NCI-H2227 (cell line): ENCODE measurements around the gene LRRC47.

Source experiments
- DNase-seq: peaks from one replicate; lab custom pipeline; 2025; ENCODE audit not compliant: unreplicated experiment; lab: John Stamatoyannopoulos, UW

The LRRC47 gene

DNA sequence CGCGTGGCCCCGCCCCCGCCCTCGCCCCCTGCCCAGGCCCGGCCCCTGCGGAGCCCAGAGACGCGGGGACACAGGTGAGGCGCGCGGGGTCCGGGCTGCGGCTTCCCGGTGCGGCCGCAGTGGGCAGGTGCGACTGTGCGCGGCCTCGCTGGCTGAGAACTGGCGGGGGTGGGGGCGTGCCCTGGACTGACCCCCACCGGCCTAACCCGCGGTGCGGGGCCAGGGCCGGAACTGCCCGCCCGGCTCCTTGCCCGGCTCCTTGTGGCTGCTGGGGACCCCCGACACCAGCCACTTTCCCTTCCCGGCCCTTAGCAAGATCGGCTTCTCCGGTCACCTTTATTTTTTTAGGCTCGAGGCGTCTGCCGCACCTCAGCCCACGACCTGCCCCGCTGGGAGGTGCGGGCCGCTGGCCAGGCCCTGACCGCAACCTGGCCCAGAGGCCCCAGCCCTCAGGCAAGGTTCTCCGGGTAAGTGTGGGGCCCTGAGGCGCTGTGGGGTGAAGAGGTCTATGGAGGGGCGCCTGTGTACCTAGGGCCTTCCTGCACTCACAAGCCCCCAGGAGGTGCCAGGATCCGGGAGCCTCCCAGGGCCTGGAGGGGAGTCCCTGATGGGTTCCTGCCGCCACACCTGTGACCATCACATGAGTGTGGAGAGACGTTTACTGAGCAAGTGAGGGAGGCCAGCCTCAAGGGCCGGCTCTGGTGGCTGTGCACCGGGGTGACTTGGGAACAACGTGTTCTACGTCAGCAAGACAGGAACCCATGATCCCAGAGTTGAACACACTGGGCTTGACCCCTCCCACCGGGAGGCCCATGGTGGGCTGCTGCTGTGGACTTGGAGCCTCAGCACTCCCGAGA is 23.4 kb downstream of the LRRC47 start, which contains the start of gene SMIM1:
Gene SMIM1, plus strand, starts transcription at position 35 of the 857 bp plus-strand sequence. CDS start 2,625 bp downstream, outside the sequence.
- no peak for DNase-seq

DNA sequence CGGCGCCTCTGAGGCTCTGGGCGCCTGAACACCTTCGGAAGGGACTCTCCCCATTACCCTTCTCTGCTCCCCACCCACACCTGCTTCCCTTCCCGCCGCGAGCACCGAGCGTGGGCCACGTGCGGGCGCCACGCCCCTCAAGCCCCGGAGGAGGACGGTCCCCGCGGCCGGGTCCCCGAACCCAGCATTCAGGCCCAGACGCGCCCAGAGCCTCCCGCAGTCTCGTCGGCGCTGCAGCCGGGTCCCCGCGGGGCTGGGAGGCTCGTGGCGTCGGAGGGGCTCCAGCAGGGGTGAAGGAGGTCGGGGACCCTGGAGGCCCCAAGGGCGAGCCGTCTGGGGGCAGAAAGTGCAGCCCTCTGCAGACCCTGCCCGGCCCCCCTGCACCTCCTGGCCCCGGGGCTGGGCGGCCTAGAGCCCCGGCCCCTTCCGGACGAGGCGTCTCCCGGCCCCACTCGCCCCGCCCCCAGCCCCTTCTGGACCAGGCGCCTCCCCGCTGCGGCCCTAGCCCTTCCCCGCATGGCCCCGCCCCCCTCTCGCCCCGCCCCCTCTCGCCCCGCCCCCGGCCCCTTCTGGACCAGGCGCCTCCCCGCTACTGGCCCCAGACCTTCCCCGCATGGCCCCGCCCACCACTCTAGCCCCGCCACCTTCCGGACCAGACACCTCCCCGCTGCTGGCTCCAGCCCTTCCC is 24.1 kb downstream of the LRRC47 start:
- DNase-seq: peak; percentile 63

DNA sequence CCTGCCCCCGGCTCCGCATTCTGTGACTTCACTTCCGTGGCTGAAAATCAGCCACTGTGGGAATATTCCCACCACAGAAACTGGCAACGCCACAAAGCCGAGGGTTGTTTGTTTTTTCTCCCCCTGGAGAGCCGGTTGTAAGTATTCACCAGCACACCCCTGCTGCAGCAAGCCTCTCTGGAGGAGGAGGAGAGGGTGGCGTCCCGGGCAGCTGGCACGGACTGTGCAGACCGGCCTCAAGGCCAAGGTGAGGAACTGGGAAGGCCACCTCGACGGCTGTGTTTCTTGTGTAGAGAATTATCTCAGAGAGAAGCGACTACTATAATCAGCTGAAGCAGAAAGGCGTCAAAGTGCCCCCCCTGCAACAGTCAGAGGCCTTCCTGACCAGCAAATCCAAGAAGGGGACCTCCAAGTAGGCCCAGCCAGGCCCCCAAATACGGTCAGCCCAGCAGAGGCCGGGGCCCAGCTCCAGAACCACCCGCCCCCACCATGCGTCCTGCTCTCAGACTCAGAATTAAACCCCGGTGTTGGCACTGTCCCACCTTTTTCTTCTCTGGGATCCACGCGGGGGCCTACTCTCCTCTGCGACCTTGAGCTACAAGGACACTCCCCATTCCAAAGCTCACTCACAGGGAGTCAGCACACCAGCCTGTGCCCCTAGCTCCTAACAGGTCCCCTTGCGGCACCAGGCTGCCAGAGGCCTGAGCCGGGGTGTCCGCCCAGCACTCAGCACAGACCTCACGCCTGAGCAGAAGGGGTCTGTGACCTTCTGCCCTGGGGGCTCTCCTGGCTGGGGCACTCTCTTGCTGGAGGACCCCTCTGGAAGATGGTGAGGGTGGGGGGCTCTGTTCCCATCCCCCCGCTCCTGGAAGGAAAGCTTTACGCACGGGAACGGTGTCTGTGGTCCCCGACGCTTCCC is 24.9 kb downstream of the LRRC47 start:
- DNase-seq: no peak

DNA sequence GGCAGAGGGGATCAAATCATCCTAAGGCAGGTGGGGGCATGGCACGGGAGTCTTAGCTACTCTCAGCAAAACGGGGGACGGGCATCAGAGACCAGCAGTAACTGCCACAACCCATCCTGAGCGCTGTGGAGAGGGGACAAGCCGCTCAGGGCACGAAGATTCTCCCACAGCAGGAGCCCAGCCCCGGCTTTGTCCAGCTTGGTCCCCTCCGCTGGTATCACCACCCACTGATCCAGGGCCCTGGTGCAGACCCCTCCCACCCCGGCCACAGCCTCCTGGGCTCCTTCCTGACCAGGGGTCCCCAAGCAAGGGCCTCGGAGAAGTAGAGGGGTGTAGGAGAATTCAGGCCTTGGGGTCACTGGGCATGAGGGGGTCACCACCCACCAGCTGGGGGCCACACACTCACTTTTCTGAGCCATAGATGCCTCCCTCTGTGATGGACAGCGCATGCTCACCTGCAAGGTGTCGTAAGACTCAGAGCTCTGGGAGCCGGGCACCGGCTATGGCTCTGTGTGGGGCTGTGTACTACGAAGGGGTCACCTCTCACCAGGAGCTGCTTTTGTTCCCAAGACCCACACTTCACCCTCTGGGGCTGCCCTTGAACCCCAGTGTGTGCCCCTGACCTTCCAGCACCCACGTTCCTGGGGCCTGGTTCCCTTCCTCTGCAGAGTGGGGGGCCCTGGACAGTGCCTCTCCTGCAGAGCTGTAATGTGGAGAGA is 26.1 kb downstream of the LRRC47 start:
- no peak for DNase-seq

DNA sequence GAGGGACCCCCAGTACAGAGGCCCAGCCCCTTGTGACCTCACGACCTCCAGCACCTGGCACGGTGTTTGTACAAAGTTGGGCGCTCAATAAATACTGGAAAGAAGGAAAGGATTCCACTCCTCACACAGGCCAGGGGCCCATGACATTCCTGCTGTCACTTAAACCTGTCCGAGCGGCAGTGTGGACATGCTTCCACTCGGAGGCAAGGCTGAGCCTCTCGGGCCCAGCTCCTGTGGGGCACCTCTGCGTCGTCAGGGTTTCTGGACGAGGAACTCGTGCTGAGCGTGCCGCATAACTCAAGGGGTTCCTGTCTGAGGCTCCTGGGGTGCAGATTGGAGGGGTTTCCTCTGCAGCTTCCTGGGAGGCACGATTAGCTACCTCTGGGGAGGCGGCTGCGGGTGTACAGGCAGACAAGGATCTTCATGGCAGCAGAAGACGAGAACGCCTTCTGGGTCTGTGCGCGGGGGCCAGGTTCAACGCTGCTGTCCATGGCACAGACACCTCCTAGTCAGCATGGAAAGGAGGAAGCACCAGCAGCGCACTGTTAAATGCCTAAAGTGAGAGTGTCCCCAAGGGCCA is 27.4 kb downstream of the LRRC47 start:
- no peak for DNase-seq

DNA sequence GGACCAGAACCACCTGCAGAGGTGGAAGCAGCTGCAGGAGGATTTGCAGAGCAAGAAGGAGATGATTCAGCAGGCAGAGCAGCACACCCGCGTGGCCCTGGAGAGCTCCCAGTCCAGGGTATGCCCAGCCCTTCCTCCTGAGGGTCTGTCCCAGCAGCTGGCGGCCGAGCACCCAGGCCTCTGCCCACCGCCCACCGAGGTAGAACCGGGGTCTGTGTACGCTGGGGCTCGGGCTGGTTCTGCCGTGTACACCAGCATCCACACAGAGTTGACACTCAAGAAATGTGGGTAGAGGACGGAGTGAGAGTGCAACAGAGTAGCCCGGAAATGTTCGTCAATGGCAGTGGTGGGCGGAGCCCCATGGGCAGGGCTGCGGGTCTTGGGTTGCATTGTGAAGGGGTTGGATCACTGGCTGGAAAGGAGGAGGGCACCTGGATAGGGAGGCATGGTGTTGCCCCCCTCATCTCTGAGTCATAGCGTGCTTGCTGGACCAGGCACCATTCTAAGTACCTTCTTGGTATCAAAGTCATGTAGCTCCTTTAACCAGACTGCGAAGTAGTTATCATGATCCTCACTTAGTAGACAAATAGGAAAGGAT is 28.9 kb downstream of the LRRC47 start:
- DNase-seq: no peak

DNA sequence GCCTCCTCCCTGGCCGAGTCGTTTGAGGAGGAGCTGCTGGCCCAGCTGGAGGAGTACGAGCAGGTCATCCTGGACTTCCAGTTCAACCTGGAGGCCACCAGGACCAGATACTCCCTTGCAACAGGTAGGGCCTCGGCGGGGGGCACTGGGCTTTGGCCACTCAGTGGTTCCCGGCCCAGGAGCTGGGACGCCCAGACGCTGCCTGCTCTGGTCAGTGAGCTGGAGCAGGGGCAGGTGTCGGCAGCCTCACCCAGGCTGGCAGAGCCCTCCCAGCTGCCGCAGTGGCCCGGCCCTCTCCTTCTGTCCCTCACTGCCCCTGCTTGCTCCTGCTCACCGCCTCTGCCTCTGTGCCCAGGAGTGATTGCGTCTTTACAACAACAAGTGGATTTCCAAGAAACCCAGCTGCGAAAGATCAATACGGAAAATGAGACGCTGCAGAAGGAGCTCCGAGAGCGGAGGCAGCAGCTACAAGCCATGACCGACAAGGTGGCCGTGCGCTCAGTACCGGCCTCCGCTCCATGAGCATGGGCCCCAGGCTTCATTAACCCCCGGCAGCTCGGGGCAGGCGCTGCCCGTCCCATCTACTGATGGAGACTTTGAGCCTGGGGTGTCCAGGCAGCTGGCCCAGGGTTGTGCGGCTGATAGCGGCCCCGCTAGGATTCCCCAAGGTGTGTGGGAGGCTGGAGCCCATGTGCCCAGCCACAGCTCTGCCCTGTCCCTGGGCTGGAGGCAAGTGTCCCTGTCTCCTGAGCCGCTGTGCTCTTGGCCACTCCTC is 32.8 kb downstream of the LRRC47 start:
- peak; percentile 71 for DNase-seq

DNA sequence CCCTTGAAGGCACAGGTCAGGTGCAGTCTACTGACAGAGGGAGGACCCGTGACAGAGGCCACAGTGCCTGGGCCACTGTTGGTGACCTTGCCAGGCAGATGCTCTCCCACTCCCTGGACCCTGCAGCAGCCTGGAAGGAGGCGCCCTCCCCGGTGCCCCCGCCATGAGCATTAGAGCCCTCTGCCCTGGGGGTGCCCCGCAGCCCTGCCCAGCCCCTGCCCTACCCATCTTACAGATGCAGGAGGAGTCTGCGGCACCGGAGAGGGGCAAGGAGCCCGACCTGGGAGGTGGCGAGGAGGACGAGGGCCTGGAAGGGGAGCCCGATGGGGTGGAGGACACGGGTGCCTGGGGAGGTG is 33.4 kb downstream of the LRRC47 start:
- no peak for DNase-seq

DNA sequence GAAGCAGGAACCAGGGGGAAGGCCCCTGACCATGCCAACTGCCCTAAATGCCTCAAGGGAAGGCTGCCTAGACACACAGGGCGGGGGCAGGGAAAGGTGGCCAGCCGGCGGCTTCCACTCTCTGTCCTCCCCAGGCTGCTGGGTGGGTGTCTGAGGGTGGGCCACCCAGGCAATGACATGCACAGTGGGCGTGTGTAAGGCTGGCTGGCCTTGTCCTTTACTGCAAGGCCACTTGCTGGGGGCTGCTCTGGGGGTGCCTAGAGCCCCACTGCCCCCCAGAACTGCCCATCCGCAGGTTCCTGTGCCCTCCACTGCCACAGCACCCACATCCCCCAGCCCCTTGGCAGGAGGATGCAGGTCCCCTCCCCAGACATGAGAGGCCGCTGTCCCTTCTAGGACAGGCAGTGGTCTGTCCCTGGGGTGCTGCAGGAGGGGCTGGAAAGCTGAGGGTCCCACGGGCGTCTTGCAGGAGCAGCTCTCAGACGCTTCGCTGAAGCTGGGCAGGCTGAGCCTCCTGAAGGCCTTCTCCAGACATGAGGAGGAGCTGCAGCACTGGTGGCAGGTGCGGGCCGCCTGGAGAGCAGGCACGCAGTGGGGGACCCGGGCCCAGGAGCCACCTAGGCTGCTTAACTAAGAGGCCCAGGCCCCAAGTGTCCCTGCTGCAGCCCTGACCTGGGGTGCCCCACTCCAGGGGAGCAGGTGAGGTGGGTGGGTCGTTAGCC is 34.0 kb downstream of the LRRC47 start:
- no peak for DNase-seq

DNA sequence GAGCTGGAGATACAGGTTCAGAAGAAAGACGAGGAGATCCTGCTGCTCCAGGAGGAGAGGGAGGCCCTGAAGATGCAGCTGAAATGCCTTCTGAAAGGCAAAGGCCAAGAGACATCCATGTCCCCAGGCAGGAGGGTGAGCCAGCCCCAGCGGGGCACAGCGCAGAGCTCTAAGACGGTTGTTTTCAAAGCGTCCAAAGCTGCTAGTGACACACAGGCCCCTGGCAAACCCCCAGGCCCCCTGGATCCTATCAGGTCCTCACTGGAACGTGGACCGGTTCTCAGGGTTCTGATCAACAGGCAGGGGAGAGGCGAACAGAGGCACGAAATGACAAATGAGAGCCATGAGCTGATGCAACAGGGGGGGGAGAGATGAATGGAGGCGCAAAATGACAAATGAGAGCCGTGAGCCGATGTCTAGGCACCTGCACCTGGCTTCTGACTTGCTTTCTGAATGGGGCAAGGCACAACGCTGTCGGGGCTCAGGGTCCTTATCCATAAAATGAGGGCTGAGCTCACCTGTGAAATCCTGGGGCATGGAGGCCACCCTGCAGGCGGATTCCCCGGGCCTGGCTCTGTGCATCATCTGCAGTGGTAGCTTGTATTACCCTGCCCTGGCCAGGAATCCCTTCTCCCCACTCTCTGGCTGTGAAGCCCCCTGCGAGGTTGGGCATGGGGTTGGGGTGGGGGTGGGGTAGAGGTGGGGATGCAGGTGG is 34.8 kb downstream of the LRRC47 start:
- DNase-seq: no peak

DNA sequence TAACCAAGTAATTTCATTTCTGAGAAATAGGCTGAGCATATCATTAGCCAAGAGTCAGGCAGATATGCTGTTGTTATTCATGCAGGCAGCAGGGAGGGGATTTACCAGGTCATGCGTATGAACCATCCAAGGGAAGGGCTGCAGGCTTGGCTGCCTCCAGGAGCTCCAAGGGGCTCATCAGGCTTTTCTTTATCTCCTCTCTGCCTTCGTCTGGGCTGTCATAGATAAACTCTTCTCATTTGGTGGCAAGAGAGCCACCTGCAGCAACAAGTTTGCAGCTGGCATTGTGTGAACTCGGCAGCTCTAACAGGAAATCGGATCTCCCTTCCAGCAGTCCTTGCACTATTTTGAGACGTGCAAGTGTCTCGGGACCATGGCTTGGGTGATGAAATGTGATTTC is 36.5 kb downstream of the LRRC47 start:
- no peak for DNase-seq

DNA sequence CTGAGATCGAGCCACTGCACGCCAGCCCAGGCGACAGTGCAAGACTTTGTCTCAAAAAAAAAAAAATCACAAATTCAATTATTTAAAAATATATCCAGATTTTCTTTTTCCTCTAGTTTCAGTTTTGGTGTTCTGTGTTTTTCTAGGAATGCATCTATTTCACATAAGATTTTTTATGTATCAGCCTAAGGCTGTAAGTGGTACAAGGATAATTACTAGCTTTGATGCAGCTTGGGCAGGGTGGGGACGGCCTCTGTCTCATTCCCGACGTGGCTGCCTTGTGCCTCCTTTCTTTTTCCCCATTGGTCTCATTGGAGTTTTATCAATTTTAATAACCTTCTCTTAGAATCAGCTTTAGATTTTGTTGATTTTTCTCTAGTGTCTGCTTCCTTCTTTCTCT is 37.1 kb downstream of the LRRC47 start:
- DNase-seq: no peak

DNA sequence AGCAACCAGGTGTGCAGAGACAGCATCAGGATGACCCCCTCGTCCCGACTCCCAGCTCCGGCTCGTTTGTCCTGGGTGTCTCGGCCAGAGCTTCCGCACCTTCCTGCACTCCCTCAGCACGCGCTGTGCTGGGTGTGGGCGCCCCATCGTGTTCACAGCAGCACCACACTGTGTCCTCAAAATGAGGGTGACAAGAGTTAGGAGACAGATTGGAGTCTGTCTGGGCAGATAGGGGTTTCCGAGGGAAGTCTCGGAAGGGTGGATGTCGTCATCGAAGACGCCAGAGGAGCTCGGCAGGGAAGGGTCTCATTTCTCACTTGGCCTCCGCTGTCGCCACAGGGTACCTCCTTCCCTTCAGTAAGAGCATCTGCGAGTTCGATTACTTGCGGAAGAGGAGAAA is 39.9 kb downstream of the LRRC47 start:
- DNase-seq: no peak

DNA sequence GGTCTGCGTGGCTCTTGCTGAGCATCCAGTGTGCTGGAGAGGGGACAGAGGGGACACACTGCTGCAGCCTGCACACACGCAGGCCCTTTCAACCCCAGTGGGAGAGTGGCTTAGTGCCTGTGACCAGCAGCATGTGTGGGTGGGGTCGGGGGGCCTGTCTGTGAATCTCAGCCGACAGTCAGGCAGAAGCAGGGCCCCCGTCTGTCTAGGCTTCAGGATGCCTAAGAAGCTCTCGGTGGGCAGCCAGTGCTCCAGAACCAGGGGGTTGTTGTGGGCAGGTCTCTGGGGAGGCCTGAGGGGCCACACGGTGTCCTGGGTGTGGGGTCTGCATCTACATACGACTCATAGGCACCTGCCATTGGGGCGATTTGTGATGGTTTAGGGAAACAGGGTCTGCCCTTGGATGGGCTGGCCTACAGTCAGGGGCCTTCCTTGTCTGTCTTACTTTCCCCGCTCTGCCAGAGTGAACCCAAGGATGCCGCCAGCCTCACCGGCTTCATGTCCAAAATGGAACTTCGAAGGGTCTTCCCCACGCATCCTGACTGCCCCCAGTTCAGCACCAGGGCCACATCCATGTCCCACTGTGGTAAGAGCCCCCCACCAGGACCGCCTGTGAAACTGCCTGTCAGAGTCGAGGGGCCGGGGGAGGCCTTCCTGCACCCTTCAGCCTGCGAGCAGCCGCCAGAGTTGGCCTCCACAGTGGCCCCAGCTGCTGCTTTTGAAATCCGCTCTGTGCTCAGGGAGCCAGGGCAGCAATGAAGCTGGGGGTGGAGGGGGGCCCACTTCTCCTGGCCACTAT is 42.4 kb downstream of the LRRC47 start:
- no peak for DNase-seq

DNA sequence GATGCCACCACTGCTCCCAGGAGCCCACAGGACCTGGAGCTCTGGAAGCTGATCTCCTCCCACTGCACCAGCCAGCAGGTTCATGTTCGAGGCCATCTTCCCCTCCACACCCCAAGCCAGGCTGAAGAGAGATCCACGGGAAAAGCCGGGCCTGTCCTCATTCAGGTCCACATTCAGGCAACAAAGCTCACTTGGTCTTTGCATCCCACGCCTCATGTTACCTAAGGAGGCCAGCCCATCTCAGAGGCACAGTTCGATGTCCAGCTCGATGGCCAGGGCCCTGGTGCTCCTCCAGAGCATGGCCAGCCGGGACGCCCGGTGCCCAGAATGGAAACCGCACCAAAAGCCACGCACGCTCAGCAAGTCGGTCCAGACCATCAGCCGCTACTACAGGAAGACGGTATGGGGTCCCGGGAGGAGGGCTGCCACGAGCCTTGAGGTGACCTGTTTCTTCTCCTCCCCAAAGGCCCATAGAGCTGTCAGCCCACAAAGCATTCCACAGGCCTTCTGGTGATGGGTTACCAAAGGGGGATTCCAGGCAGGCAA is 43.8 kb downstream of the LRRC47 start, which contains the start of gene CCDC27:
Gene CCDC27, plus strand, starts transcription at position 51 of the 546 bp plus-strand sequence. Its CDS starts 32 bp downstream, at position 83.
- DNase-seq: no peak

DNA sequence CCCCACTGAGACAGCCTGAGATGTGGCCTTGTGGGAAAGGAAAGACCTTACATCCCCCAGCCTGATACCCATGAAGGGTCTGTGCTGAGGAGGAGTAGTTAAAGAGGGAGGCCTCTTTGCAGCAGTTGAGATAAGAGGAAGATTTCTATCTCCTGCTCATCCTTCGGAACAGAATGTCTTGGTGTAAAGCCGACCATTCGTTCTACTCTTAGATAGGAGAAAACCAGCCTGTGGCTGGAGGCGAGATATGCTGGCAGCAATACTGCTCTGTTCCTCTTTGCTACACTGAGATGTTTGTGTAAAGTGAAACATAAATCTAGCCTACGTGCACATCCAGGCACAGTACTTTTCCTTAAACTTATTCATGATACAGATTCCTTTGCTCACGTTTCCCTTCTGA is 45.6 kb downstream of the LRRC47 start:
- no peak for DNase-seq

DNA sequence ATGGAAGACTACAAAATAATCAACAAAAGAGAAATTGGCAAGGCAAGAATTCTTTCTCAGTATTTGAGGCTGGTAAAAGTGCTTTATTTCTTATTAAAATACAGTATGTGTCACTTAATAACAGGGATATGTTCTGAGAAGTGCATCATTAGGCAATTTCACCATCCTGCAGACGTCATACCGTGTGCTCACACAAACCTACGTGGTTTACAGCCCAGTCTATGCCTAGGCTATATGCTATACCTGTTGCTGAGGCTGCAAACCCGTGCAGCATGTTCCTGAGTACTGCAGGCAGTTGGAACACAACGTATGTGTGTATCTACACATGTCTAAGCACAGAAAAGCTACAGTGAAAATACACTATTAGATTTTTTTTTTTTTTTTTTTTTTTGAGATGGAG is 46.8 kb downstream of the LRRC47 start:
- no peak for DNase-seq
